Tibial nerve (tissue), 4 donors: ENCODE data around the gene TK1.

Experiments used
- CTCF ChIP-seq, 5 experiments: fragments of 200-600 bp in 3 of 5; fragments of 450-650 bp in 2 of 5; sonication (generic) in 3 of 5; IDR thresholded peaks; one replicate each; pipeline ENCODE4 v1.5.1; 2016 to 2019; ENCODE audit warnings: antibody characterized with exemption in 5 of 5, mild to moderate bottlenecking in 3 of 5, moderate library complexity in 2 of 5
- EP300 ChIP-seq, 2 donors: sonication (generic); formaldehyde crosslinking; IDR thresholded peaks; one replicate each; pipeline ENCODE4 v1.6.1; 2017; ENCODE audit warnings: antibody characterized with exemption in 2 of 2, mild to moderate bottlenecking in 1 of 2
- POLR2A ChIP-seq, 2 donors: fragments of 450-650 bp; IDR thresholded peaks; one replicate each; pipeline ENCODE4 v1.6.1; 2017; ENCODE audit warnings: antibody characterized with exemption in 2 of 2, mild to moderate bottlenecking in 2 of 2, moderate library complexity in 2 of 2

- TF ChIP-seq CTCF (IDR thresholded peaks at IDR 0.05): no peak
- no peak for TF ChIP-seq EP300 (IDR thresholded peaks at IDR 0.05)
- TF ChIP-seq POLR2A (IDR thresholded peaks at IDR 0.05): no peak
These were observed 24.2 kb upstream of the TK1 start for GRCh38 chr17:78211032-78211431.
